HG03342 (cell line): ENCODE measurements around the gene MYRF.
A peak's percentile ranks its signal among the peaks of the same experiment; 100 is the strongest.

Experiments used
- ATAC-seq: cut with Tn5 transposase; IDR thresholded peaks from one replicate; pipeline ENCODE4 v1.9.1; 2021; ENCODE audit warnings: mild to moderate bottlenecking, moderate library complexity; ENCODE audit not compliant: unreplicated experiment

Gene MYRF

DNA sequence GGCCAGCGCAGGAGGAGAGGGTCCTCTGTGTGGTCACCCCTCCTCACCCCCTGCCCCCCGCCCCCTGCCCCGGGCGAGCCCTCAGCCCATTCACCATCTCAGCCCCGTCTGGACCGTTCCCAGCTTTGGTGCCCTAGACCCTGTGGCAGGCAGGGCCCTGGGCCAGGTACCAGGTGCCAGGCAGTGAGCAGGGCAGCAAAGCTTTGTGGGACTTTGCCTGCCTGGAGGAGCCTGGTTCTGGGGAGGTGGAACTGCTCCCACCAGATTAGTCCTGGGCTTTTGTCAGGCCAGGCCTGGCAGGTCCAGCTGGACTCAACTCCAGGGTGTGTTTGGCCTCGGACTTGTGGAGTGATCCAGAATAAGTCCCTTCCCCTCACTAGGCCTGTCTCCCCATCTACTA is 13.7 kb upstream of the MYRF start:
- no peak for ATAC-seq

DNA sequence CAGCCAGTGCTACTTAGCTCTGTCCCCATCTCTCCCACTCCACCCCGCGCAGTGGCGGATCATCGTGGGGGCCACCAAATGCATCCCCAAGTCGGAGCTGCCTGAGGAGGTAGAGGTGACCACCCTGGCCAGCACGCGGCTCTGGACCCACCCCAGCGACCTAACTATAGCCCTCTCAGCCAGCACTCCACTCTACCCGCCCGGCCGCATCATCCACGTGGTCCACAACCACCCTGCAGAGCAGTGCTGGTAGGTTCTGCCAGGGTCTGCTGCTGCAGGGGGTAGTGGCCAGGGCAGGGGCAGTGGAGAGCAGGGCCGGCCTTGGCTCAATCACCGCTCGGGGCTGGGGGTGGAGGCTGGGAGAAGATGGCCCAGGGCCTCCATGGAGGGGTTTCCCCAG is 13.0 kb upstream of the MYRF start:
- ATAC-seq, result no peak

DNA sequence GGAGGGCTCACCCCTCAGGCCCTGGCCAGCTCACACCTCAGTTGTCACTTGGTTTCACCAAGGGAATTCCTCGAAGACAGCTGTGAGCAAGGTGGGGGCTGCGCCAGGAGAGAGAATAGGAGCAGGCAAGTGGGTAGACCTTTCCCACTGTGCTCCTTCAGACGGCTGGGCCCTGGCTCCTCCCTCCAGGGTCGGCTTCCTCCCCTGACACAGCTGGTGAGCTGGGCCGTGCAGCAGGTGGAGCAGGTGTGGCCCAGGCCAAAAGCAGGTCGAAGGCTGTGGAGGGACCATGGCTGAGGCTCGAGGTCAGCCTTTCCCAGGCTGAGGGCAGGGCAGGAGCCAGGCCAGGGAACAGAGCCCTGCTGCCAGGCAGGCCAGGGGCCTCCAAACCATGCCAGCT is 12.5 kb upstream of the MYRF start:
- no peak for ATAC-seq

DNA sequence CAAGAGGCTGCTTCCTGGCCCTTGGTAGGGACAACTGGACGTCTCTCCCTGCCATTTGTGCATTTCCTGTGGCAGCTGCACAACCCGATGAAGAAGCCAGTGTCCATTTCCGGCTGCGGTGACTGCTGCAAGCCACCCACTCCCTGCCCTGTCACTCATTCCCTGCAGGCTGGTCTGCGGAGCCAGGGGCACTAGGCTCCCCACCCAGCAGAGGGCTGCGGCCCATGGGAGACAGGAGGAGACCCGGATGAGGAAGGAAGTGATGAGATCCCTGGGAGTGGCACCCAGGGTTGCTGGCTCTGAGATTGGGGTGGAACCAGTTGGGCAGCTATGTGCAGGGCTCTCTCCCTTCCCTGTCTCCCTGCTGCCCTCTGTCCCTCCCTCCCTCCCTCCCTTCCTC is 10.0 kb upstream of the MYRF start:
- ATAC-seq, result no peak

DNA sequence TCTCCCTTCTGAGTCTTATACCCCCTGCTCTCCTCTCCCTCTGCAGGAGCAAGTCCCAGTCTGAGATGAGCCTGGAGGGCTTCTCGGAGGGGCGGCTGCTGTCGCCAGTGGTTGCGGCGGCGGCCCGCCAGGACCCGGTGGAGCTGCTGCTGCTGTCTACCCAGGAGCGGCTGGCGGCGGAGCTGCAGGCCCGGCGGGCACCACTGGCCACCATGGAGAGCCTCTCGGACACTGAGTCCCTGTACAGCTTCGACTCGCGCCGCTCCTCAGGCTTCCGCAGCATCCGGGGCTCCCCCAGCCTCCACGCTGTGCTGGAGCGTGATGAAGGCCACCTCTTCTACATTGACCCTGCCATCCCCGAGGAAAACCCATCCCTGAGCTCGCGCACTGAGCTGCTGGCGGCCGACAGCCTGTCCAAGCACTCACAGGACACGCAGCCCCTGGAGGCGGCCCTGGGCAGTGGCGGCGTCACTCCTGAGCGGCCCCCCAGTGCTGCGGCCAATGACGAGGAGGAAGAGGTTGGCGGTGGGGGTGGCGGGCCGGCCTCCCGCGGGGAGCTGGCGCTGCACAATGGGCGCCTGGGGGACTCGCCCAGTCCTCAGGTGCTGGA is 8.8 kb upstream of the MYRF start:
- no peak for ATAC-seq

DNA sequence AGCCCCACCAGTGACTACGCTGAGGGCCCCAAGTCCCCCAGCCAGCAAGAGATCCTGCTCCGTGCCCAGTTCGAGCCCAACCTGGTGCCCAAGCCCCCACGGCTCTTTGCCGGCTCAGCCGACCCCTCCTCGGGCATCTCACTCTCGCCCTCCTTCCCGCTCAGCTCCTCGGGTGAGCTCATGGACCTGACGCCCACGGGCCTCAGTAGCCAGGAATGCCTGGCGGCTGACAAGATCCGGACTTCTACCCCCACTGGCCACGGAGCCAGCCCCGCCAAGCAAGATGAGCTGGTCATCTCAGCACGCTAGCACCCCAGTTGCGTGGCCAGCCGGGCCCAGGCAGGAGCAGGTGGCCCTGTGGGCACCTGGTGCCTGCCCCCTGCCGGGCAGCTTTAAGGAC is 8.3 kb upstream of the MYRF start:
- ATAC-seq, result no peak

DNA sequence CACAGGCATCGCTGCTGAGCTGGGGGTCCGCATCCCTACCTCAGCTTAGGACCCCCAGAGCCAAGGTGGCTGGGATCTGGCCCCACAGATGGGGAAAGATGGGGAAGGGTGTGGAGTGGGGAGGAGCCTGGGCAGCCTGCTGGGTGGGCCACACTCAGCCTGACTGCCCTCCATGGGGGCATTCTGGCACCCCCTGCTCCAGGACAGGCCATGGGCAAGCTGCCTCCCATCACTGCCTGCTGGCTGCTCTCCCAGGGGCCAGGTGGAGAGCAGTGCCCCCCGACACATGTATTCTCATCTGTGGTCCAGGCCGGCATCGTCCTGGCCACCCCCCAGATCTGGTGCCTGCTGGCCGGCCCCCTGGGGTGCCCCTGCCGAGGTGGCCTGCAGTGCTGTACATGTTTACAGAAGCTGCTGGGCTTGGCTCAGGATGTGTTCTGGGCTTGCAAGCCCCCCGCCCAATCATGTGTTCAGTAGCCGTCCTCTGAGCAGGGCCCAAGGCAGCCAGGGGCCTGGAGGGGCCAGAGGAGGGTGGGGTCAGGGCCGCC is 7.8 kb upstream of the MYRF start:
- no peak for ATAC-seq

DNA sequence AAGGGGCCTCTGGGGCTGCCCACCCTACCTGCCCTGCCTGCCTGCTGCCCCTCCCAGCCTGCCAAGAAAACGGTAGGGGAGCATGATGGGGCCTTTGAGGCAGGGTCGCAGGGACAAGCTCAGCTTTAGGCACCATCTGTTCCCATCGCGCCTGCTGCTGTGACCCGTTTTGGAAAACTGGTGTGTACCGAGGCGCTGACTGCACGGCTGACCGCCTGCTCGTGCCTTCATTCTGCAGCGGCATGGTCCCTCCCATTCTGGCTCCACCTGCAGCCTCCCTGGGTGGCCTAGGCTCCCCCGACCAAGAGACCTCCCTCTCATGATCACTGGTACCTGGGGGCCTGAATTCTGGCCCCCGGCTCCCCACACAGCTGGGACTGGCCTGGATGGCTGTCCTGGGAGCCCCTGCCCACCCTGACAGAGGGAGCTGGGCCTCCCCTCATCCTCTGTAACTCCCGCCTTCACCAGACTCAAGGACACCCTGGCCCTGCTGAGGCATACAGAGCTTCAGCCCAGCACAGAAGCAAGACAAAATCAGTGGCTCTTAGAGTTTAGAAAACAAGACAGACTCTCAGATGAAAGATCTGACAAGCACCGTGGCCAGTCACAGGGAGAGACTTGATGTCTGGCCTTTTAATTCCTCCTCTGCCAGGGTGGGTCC is 6.5 kb upstream of the MYRF start:
- ATAC-seq, result no peak

DNA sequence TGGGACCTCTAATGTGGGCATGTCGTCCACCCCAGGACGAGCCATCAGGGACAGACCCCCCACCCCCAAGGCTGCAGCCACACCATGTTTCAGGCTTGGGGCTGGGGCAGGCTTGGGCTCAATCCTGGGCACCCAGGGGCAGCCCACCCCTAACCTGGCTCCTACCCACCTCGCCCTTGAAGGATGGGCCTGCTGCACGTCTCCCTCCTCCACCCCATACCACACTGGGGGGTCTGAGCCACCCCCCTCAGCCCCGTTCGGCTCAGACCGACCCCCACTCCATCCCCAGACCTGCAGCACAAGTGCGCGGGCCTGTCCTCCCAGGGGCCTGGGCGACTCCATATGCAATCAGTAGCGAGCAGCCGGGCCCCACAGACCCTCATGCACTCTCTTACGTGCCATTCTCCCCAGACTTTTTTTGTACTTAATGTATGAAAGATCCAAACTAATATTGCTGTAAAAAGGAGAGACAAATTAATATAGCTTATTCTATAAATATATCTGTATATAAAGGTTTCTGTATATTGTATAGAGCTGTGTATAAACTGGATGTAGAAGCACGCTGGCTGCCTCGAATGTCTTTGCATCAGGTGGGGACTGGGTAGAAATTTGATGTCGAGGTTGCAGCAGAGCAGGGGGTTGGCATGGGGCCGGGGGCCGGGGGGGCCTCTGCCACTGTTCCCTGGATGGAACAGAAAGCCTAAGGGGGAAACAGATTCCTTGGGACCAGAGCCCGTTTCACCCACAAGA is 5.8 kb upstream of the MYRF start:
- no peak for ATAC-seq

DNA sequence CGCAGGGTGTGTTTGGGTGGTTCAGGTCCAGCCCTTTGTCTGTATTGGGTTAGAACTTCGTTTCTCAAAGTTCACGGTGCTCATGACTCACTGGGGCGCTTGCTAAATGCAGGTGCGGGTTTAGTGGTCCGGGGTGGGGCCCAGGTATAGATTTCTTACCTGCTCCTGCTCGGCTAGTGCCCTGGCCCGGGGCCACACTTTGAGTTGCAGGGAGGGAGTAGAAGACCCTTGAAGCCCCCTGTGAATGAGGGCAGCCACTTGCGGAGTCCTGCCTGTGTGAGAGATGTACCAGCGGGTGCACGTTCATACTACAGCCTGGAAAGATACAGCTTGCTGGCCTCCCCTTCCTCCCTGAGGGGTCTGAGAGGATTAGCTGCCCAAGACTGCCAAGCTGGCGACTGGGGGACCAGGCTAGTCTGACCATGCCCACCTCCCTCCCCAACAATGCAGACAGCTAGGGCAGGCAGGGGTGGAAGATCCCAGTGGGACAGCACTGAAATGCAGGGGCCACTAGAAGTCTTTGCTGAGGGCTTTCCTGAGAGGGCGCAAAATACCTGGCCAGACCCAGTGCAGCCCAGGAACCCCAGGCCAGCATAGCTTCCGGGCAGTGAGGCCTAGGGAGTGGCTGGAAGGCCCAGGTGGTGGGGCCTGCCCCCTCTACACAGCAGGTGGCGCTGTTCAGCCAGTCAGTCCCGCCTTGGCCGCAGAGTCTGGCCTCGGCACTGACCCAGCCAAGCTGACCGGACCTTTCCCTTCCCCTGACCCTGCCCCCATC is 5.1 kb upstream of the MYRF start:
- no peak for ATAC-seq

DNA sequence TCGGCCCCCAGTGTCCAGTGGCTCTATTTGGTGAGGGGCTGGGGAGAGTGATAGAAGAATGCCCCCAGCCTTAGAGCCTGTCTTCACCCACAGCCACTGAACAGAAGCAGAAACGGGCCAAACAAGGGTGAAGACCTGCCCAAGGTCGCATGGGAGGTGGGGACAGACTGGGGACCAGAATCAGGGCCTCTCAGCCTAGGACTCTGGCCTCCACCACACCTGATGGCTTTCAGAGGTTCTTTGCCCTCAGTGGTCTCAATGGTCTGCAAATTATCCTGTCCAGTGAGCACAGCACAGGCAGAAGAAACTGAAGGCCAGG is 4.5 kb upstream of the MYRF start:
- no peak for ATAC-seq

DNA sequence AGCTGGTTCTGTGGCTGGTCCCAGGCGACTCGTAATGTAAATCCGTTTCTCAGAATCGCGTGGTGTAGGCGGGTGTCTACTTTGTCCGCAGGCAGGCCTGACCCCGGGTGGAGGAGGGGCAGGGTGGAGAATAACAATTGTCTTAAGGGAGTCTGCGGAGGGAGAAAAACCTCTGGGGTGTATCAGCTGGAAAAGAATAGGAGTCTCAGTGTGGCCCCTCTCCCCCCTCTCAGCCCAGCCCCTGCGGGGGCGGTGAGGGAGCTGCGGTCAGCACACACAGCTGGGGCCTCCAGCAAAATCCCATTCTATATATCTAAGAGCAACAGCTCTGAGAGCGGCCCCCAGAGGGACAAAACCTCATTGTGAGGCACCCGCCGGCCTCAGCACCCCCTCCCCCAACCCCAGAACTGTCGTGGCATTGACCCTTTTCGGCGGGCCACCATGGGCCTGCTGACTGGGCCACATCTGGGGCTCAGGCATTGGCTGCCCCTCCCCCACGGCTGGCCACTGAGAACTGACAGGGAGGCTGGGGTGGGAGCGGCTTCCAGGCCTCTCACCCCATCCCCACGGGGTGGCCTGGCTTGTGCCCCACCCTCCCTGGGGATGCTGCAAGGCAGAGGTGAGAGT is 2.7 kb upstream of the MYRF start:
- ATAC-seq, result no peak

DNA sequence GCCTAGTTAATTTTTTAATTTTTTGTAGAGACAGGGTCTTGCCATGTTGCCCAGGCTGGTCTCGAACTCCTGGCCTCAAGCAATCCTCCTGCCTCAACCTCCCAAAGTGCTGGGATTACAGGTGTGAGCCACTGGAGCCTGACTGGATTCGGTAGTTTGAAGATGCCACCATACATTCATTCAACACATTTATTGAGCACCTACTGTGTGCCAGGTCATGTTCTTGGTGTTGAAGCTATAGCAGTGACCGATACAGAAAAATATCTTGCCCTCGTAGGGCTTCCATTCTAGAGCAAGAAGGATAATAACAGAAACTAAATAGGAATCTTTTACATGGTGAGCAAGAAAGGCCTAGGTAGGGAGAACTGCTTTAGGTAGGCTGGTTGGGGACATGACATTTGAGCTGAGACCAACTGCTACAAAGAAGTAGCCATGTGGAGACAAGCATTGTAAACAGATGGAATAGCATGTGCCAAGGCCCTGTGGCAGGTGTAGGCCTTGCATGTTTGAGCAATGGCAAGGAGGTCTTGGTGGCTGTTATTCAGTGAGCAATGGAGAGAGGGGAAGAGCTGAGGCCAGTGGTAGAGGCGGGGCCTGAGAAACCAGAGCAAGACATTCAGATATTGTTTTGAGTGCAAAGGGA is 1.7 kb upstream of the MYRF start:
- ATAC-seq, result no peak

DNA sequence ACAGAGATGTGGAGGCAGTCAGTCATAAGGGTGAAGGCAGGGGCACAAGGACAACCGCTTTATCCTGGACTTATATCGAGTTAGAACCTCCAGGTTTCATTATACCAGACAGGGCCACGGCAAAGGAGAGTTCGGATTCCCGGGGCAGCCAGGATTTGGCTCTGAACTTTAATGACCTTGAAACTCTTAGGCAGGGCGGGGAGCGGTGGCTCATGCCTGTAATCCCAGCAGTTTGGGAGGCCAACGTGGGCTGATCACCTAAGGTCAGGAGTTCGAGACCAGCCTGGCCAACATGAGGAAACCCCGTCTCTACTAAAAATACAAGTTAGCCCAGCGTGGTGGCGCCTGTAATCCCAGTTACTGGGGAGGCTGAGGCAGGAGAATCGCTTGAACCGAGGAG is 1.1 kb upstream of the MYRF start:
- ATAC-seq, result no peak

DNA sequence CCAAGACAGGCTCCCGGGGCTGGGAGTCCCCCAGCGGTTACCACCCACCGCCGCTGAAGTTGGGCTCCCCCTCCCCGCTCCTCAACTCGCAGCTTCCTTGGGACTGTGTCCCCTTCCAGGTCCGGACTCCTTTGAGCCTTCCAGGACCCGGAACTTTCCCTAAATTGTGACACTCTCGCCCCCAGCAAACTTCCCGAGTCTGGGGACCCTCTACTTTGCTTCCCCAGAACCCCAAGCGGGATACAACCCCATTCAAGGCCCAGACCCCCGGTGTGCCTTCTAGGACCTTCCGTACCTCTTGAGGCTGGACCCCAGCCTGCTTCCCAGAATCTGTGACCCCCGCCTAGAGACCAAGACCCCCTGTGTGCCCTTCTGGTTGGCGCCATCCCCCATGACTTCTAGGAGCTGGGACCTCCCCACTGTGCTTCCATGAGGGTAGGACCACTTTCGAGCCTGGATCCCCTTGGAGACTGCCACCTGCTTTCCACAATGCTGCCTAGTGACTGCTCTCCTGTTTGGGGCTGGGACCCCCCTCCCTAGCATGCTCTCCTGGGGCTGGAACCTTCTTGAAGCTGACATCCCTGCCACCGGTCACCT is 587 bp downstream of the MYRF start:
- no peak for ATAC-seq

DNA sequence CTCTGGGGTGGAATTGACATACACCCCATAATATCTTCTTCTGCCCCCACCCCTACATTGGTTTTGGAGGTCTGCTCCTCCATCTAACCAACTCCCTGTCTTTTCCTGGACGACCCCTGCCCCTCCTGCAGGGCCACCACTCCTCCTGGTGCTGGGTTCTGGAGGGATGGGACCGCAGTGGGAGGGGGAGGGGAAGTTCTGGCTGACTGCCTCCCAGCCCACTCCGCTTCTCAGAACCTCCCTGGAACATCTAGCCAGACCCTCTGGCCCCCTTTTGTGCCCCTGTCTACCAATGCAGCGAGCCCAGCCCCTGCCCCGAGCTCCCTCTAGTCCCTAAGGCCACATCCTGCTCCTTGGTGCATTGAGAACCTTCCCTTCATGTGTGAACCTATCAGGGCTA is 1.2 kb downstream of the MYRF start:
- ATAC-seq, result no peak

DNA sequence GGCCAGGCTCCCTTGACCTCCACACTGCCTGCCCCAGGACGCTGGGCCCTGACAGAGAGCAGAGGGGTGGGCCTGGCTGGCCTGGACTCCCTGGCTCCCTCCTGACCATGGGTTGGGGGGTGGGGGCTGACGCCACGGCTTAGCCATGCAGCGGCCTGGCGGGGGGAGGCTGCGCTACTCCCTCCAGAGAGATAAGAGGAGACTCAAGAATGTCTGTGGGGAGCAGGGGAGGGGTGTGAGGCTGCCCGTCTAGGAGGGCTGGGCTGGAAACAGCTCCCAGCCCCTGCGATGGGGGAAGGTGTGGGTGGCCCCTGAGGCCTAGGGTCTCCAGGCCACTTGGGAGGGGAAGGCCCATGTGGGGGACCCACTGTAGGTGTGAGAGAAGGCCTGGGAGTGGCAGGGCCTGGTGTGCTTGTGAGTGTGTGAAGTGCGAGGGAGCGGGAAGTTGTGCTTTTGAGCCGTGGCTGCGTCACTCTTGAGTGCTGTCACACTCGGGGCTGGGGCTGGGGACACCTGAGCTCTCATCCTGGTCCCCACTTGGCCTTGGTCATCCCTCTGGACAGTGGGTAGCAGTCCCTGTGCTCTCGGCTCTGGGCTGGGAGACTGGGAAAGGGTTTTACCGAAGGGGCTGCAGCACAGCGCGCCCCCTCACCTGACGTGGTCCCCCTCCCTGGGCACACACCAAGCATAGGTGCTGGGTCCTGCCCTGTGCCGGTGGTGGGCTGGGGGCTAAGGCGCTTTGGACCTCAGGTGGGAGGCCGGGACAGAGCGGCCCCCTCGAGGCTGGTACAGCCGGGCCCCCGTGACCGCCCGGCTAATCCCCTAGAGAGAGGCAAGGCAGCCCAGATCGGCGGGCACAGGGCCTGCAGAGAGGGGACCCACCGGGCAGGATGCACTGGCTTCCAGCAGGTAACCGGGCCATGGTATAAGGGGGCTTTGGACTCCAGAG is 2.4 kb downstream of the MYRF start:
- ATAC-seq, result no peak

DNA sequence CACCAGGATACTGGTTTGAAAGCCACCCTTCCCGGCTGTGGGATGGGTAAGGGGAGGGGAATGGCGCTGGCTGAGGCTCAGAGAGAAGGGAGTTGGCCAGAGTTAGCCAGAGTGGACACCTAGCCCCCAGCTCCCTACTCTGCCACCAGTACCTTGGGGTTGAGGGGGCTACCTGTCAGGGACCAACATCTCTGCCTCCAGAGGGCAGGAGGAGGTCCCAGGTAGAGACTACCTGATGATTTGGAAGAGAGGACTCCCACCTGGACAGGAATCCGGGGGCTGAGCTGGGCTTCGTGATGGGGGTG is 3.7 kb downstream of the MYRF start:
- ATAC-seq, result no peak

DNA sequence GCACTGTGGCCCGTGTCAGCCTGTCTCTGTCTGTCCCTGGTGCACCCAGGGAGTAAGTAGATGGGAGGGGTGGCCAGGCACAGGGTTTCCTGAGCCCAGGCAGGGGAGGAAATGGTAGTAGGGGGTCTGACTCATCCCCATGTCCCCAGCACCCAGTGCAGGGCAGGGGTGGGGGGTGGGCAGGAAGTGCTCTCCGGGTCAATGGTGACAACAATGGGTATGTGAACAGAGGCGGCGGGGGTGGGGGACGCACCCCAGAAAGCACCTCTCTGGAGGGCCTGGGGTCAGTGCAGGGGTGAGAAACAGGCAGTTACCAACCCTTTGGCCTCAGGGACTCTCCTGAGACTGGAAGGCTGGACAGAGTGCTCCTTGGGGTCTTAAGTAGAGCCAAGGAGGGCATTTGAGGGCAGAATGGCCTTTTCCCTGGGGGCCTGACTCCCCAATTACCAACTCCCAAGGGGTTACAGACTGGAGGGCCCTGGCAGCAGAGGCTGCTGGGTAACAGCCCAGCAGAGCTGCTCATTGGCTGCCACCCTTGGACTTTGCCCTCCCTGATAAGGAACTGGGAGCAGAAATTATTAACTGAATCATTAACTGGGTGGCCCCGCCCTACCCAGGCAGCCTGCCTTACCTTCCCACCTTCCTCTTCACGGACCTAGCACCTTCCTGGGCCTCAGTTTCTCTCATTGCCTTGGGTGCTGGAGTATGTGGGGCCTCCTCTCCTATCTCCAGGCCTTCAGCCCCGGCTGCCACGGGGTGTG is 4.2 kb downstream of the MYRF start:
- peak; percentile 49 for ATAC-seq
